Trophoblast cell (in vitro differentiated cells and primary cell): ENCODE measurements around the gene RBPJL.

ENCODE experiments used
- DNase-seq, 2 donors: peaks; one replicate each; pipeline ENCODE4 v3.0.0-alpha.2; 2016
- H2AFZ ChIP-seq: 2 replicates; pipeline ENCODE4 v1.6.1; 2013; ENCODE audit warnings: low read length, moderate library complexity, mild to moderate bottlenecking; ENCODE audit not compliant: insufficient read depth, poor library complexity
- H2AK5ac ChIP-seq: 2 replicates; pipeline ENCODE4 v1.6.1; 2013; ENCODE audit warnings: mild to moderate bottlenecking, low read length
- H2BK120ac ChIP-seq: 2 replicates; pipeline ENCODE4 v1.6.1; 2013; ENCODE audit warnings: low read length, mild to moderate bottlenecking, moderate library complexity; ENCODE audit not compliant: insufficient read depth, poor library complexity
- H2BK12ac ChIP-seq: 2 replicates; pipeline ENCODE4 v1.6.1; 2013; ENCODE audit warnings: mild to moderate bottlenecking, low read length, moderate library complexity
- H2BK5ac ChIP-seq: 2 replicates; pipeline ENCODE4 v1.6.1; 2013; ENCODE audit warnings: low read length, low read depth, moderate library complexity, mild to moderate bottlenecking; ENCODE audit not compliant: poor library complexity
- H3K14ac ChIP-seq: 2 replicates; pipeline ENCODE4 v1.6.1; 2013; ENCODE audit warnings: mild to moderate bottlenecking, low read length
- H3K18ac ChIP-seq: 2 replicates; pipeline ENCODE4 v1.6.1; 2013; ENCODE audit warnings: mild to moderate bottlenecking, low read length
- H3K23ac ChIP-seq: 2 replicates; pipeline ENCODE4 v1.6.1; 2013; ENCODE audit warnings: low read length
- H3K27ac ChIP-seq: 2 replicates; pipeline ENCODE4 v1.5.1; 2013; ENCODE audit warnings: low read depth, mild to moderate bottlenecking, inconsistent platforms, low read length, moderate library complexity
- H3K27me3 ChIP-seq: 2 replicates; pipeline ENCODE4 v1.6.1; 2013; ENCODE audit warnings: inconsistent platforms, mild to moderate bottlenecking, low read length, moderate library complexity; ENCODE audit not compliant: insufficient read depth
- H3K36me3 ChIP-seq, 2 experiments: 1 replicate in 1 of 2; 2 replicates in 1 of 2; pipeline ENCODE4 v1.6.1; 2013; ENCODE audit warnings: low read length in 2 of 2, mild to moderate bottlenecking in 2 of 2, moderate library complexity in 1 of 2; ENCODE audit not compliant: insufficient read depth in 2 of 2, control insufficient read depth in 1 of 2
- H3K4ac ChIP-seq: 2 replicates; pipeline ENCODE4 v1.6.1; 2013; ENCODE audit warnings: low read depth, mild to moderate bottlenecking, low read length, moderate library complexity
- H3K4me1 ChIP-seq, 2 experiments: 1 replicate in 1 of 2; 2 replicates in 1 of 2; pipeline ENCODE4 v1.6.1; 2013; ENCODE audit warnings: low read length in 2 of 2, mild to moderate bottlenecking in 2 of 2, moderate library complexity in 1 of 2; ENCODE audit not compliant: insufficient read depth in 2 of 2, control insufficient read depth in 1 of 2
- H3K4me2 ChIP-seq: 2 replicates; pipeline ENCODE4 v1.6.1; 2013; ENCODE audit warnings: inconsistent platforms, mild to moderate bottlenecking, low read length, moderate library complexity
- H3K4me3 ChIP-seq: 2 replicates; pipeline ENCODE4 v1.5.1; 2013; ENCODE audit warnings: mild to moderate bottlenecking, low read depth, low read length, inconsistent platforms
- H3K79me1 ChIP-seq: one replicate; pipeline ENCODE4 v1.6.1; 2013; ENCODE audit warnings: low read length
- H3K79me2 ChIP-seq: 2 replicates; pipeline ENCODE4 v1.6.1; 2013; ENCODE audit warnings: low read length, mild to moderate bottlenecking; ENCODE audit not compliant: control insufficient read depth, insufficient read depth, poor library complexity
- H3K9ac ChIP-seq: 2 replicates; pipeline ENCODE4 v1.6.1; 2013; ENCODE audit warnings: mild to moderate bottlenecking, low read length
- H3K9me3 ChIP-seq: 2 replicates; pipeline ENCODE4 v1.6.1; 2013; ENCODE audit warnings: low read depth, mild to moderate bottlenecking, control low read depth, inconsistent platforms, low read length; ENCODE audit not compliant: insufficient read depth
- H4K12ac ChIP-seq: 2 replicates; pipeline ENCODE4 v1.6.1; 2013; ENCODE audit warnings: low read depth, mild to moderate bottlenecking, low read length, moderate library complexity
- H4K8ac ChIP-seq: 2 replicates; pipeline ENCODE4 v1.6.1; 2013; ENCODE audit warnings: low read depth, mild to moderate bottlenecking, low read length, moderate library complexity
- H4K91ac ChIP-seq: one replicate; pipeline ENCODE4 v1.6.1; 2013; ENCODE audit warnings: low read depth, mild to moderate bottlenecking, low read length, moderate library complexity
- WGBS: extraction: QIAGEN DNeasy Blood & Tissue Kit; methylation state at CpG from one replicate; pipeline ENCODE4 v1.1.7; 2013; ENCODE audit warnings: missing lambda C conversion rate; ENCODE audit not compliant: insufficient read length, insufficient coverage; ENCODE audit errors: extremely low coverage; 5-methylcytosine and 5-hydroxymethylcytosine counted together

Gene RBPJL

GRCh38 chr20:45344168-45344860 is 37.7 kb downstream of the RBPJL start:
- peak; percentile 92 to 93 for DNase-seq
- H4K91ac ChIP-seq = peak overlapping the region; percentile 88
- H2AFZ ChIP-seq = no peak overlapping the region
- no peak overlapping the region for H3K4me3 ChIP-seq
- H3K4ac ChIP-seq = peak overlapping the region; percentile 71
- peak overlapping the region; percentile 88 for H2BK12ac ChIP-seq
- no peaks in the 10 kb centered on the region for H3K9me3 ChIP-seq
- peak overlapping the region; percentile 66 for H2BK5ac ChIP-seq
- WGBS = no CpG with 5 or more reads among the region's 9 CpGs
- no peak overlapping the region for H3K23ac ChIP-seq
- peak overlapping the region; percentile 81 for H3K14ac ChIP-seq
- peak overlapping the region; percentile 45 for H4K12ac ChIP-seq
- H3K27ac ChIP-seq = peak overlapping the region; percentile 97
- peak overlapping the region; percentile 35 for H3K9ac ChIP-seq
- peaks cover 52 to 70% of the 10 kb centered on the region in 2 experiments for H3K4me1 ChIP-seq
- peak overlapping the region; percentile 70 for H3K4me2 ChIP-seq
- peaks cover 58% of the 10 kb centered on the region for H3K79me1 ChIP-seq
- H3K18ac ChIP-seq = peak overlapping the region; percentile 40
- H3K79me2 ChIP-seq = peaks cover 47% of the 10 kb centered on the region
- peak overlapping the region; percentile 90 for H2BK120ac ChIP-seq
- H4K8ac ChIP-seq = peak overlapping the region; percentile 48
- H3K27me3 ChIP-seq = no peaks in the 10 kb centered on the region
- peak overlapping the region; percentile 27 for H2AK5ac ChIP-seq
- peaks cover 4 to 10% of the 10 kb centered on the region in 2 experiments for H3K36me3 ChIP-seq

GRCh38 chr20:45345104-45345936 is 38.7 kb downstream of the RBPJL start:
- Histone ChIP-seq H4K91ac (peak overlapping the region; percentile 85), H3K4ac (peak overlapping the region; percentile 90), H3K27me3 (no peaks in the 10 kb centered on the region), H4K12ac (no peak overlapping the region), H2BK120ac (peak overlapping the region; percentile 78), H2AFZ (no peak overlapping the region), H3K4me3 (no peak overlapping the region), H4K8ac (peak overlapping the region; percentile 58), H3K23ac (no peak overlapping the region), H3K18ac (peak overlapping the region; percentile 32), H3K4me2 (peak overlapping the region; percentile 73), H2AK5ac (peak overlapping the region; percentile 81), H3K27ac (peak overlapping the region; percentile 97), H3K4me1 (peaks cover 43 to 62% of the 10 kb centered on the region in 2 experiments), H2BK5ac (peak overlapping the region; percentile 91), H3K14ac (peak overlapping the region; percentile 66), H3K79me1 (peaks cover 55% of the 10 kb centered on the region), H3K9ac (no peak overlapping the region), H3K36me3 (peaks cover 3 to 4% of the 10 kb centered on the region in 2 experiments), H2BK12ac (peak overlapping the region; percentile 70), H3K79me2 (peaks cover 42% of the 10 kb centered on the region), H3K9me3 (no peaks in the 10 kb centered on the region)
- WGBS = no CpG with 5 or more reads among the region's 9 CpGs
- DNase-seq = peak; percentile 52 to 76

DNA sequence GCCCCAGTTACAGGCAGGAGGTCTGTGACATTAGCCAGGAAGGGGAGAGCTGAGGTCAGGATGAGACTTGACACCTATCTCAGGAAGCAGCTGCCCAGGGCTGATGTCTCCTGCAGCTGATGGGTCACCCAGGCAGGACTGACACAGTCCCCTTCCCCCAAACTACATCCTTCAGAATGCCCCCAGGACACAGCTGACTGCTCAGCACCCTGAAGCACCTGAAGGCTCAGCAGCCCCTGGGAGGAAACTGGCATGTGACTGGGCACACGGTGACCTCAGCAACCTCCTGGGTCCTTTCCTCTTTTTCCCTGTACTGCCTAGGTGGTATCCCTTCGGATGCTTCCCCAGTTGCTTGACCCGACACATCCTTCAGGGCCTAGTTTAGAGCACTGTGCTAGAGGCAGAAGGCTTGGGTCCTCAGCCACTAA is 39.7 kb downstream of the RBPJL start:
- H2BK12ac ChIP-seq = peak overlapping the region; percentile 34
- peak overlapping the region; percentile 23 for H3K18ac ChIP-seq
- DNase-seq = peak; percentile 45 to 49
- H3K79me1 ChIP-seq = peaks cover 55% of the 10 kb centered on the region
- peak overlapping the region; percentile 40 for H2BK120ac ChIP-seq
- peak overlapping the region; percentile 10 for H2BK5ac ChIP-seq
- H4K12ac ChIP-seq = no peak overlapping the region
- H4K8ac ChIP-seq = peak overlapping the region; percentile 18
- no peak overlapping the region for H3K9ac ChIP-seq
- H4K91ac ChIP-seq = peak overlapping the region; percentile 8
- WGBS = no CpG with 5 or more reads among the region's 3 CpGs
- H3K27ac ChIP-seq = peak overlapping the region; percentile 97
- peak overlapping the region; percentile 73 for H3K4me2 ChIP-seq
- peaks cover 37% of the 10 kb centered on the region for H3K79me2 ChIP-seq
- peak overlapping the region; percentile 13 for H3K4ac ChIP-seq
- H2AFZ ChIP-seq = no peak overlapping the region
- peaks cover 35 to 52% of the 10 kb centered on the region in 2 experiments for H3K4me1 ChIP-seq
- H3K23ac ChIP-seq = no peak overlapping the region
- no peaks in the 10 kb centered on the region for H3K27me3 ChIP-seq
- H2AK5ac ChIP-seq = peak overlapping the region; percentile 31
- H3K9me3 ChIP-seq = no peaks in the 10 kb centered on the region
- peak overlapping the region; percentile 61 for H3K14ac ChIP-seq
- no peaks in the 10 kb centered on the region for H3K36me3 ChIP-seq
- H3K4me3 ChIP-seq = peak overlapping the region; percentile 1

DNA sequence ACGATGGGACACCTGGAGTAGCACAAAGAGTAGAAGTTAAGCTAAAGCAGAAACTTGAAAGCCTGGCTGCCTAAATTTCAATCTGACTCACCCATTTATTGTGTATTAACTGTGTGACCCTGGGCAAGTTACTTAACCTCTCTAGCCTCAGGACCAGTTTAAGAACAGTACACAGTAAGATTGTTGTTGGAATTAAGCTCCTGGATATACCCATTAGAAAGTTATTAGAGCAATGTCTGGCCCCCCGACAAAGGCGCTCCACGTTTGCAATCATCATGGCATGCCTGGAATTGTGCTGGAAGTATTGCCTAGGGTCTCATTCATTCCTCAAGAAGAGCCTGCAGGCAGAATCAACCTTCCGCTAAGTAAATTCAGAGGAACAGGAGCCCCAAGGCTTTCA is 40.2 kb downstream of the RBPJL start:
- Histone ChIP-seq H3K4ac (peak overlapping the region; percentile 19), H3K4me1 (peaks cover 30 to 47% of the 10 kb centered on the region in 2 experiments), H4K8ac (no peak overlapping the region), H3K18ac (no peak overlapping the region), H2AK5ac (no peak overlapping the region), H3K79me2 (peaks cover 32% of the 10 kb centered on the region), H2BK120ac (peak overlapping the region; percentile 44), H3K79me1 (peaks cover 50% of the 10 kb centered on the region), H3K23ac (no peak overlapping the region), H3K27me3 (no peaks in the 10 kb centered on the region), H3K4me3 (peak overlapping the region; percentile 84), H3K4me2 (peak overlapping the region; percentile 73), H4K12ac (no peak overlapping the region), H2BK5ac (no peak overlapping the region), H3K14ac (no peak overlapping the region), H4K91ac (peak overlapping the region; percentile 8), H3K36me3 (no peaks in the 10 kb centered on the region), H3K9ac (no peak overlapping the region), H2BK12ac (no peak overlapping the region), H2AFZ (no peak overlapping the region), H3K9me3 (no peaks in the 10 kb centered on the region), H3K27ac (peak overlapping the region; percentile 97)
- WGBS = no CpG with 5 or more reads among the region's 5 CpGs
- peak; percentile 79 to 84 for DNase-seq
